Liver (tissue), 2 donors: ENCODE results near the gene IGF2BP3.

ENCODE experiments used
- CTCF ChIP-seq: fragments of 150-350 bp; IDR thresholded peaks from 2 replicates; pipeline ENCODE4 v1.5.1; 2017; ENCODE audit warnings: improper control_type of control experiment, low read depth, low read length; ENCODE audit not compliant: missing input control
- YY1 ChIP-seq: IDR thresholded peaks from 2 replicates; pipeline ENCODE4 v1.6.1; 2016; ENCODE audit warnings: antibody characterized with exemption, mild to moderate bottlenecking
- donor health status: healthy.

- TF ChIP-seq CTCF, result no peak
- no peak for TF ChIP-seq YY1
Measured at GRCh38 chr7:23487670-23488069, 17.4 kb upstream of the IGF2BP3 start.
